ENCODE data around the gene TNNI3. TPM values are rescaled to one million over a fixed set of nuclear protein-coding genes. Genes with fewer than 3 reads are reported as not detected.
A peak's percentile ranks its signal among the peaks of the same experiment; 100 is the strongest.

TNNI3 gene
- total RNA-seq, 4 donors from 2014 or later: not detected

GRCh38 chr19:55197528-55197927 is 40.0 kb upstream of the TNNI3 start:
- no peak for DNase-seq (ENCODE audit: low spot score in 2 of 2)
- Histone ChIP-seq H3K9me3 (no peaks in the 10 kb centered on the region), H3K36me3 (no peaks in the 10 kb centered on the region), H3K27ac (no peak overlapping the region), H3K4me3 (no peak overlapping the region), H3K4me1 (no peaks in the 10 kb centered on the region), H3K27me3 (peaks cover 0 to 5% of the 10 kb centered on the region in 2 donors)
- TF ChIP-seq EP300 (IDR thresholded peaks at IDR 0.05) (no peak), POLR2A (IDR thresholded peaks at IDR 0.05) (no peak), CTCF (IDR thresholded peaks at IDR 0.05) (no peak)
- WGBS, 2 donors: 57 to 67% methylated on average over 4 of the region's 4 CpGs

- Histone ChIP-seq H3K4me3 (no peak overlapping the region), H3K27me3 (peaks cover 0 to 5% of the 10 kb centered on the region in 2 donors), H3K9me3 (no peaks in the 10 kb centered on the region), H3K27ac (no peak overlapping the region), H3K36me3 (no peaks in the 10 kb centered on the region), H3K4me1 (no peaks in the 10 kb centered on the region)
- no peak for DNase-seq (ENCODE audit: low spot score in 2 of 2)
- WGBS, 2 donors: 89 to 90% methylated on average over 9 to 10 of the region's 10 CpGs
- no peak for TF ChIP-seq POLR2A (IDR thresholded peaks at IDR 0.05)
- TF ChIP-seq EP300 (IDR thresholded peaks at IDR 0.05): no peak
- no peak for TF ChIP-seq CTCF (IDR thresholded peaks at IDR 0.05)
Measured at GRCh38 chr19:55196803-55197202, 39.3 kb upstream of the TNNI3 start.

- 69 to 79% methylated on average over 12 of the region's 12 CpGs for WGBS, 2 donors
- no peaks in the 10 kb centered on the region for H3K36me3 ChIP-seq
- TF ChIP-seq EP300 (IDR thresholded peaks at IDR 0.05) (no peak), CTCF (IDR thresholded peaks at IDR 0.05) (no peak), POLR2A (IDR thresholded peaks at IDR 0.05) (no peak)
- no peak overlapping the region for H3K27ac ChIP-seq
- H3K27me3 ChIP-seq: peaks cover 0 to 5% of the 10 kb centered on the region in 2 donors
- H3K4me3 ChIP-seq: no peak overlapping the region
- H3K4me1 ChIP-seq: no peaks in the 10 kb centered on the region
- no peak for DNase-seq (ENCODE audit: low spot score in 2 of 2)
- H3K9me3 ChIP-seq: no peaks in the 10 kb centered on the region
Measured at GRCh38 chr19:55193481-55193880, 35.9 kb upstream of the TNNI3 start.

- H3K27ac ChIP-seq: peak overlapping the region in 1 of 4 donors; percentile 13
- no peak for DNase-seq (ENCODE audit: low spot score in 2 of 2)
- H3K36me3 ChIP-seq: no peaks in the 10 kb centered on the region
- peaks cover 0 to 5% of the 10 kb centered on the region in 2 donors for H3K27me3 ChIP-seq
- TF ChIP-seq POLR2A (IDR thresholded peaks at IDR 0.05) (no peak), EP300 (IDR thresholded peaks at IDR 0.05) (peak in 1 of 2 donors; percentile 13)
- no peaks in the 10 kb centered on the region for H3K4me1 ChIP-seq
- H3K9me3 ChIP-seq: no peaks in the 10 kb centered on the region
- 50 to 59% methylated on average over 15 of the region's 15 CpGs for WGBS, 2 donors
- H3K4me3 ChIP-seq: no peak overlapping the region
Measured at GRCh38 chr19:55189403-55189835, 31.9 kb upstream of the TNNI3 start.

GRCh38 chr19:55188625-55189024 is 31.1 kb upstream of the TNNI3 start:
- TF ChIP-seq POLR2A (IDR thresholded peaks at IDR 0.05): no peak
- no peak for DNase-seq (ENCODE audit: low spot score in 2 of 2)
- Histone ChIP-seq H3K27me3 (peaks cover 0 to 5% of the 10 kb centered on the region in 2 donors), H3K27ac (no peak overlapping the region), H3K4me3 (no peak overlapping the region), H3K36me3 (no peaks in the 10 kb centered on the region), H3K4me1 (no peaks in the 10 kb centered on the region), H3K9me3 (no peaks in the 10 kb centered on the region)
- WGBS, 2 donors: 53 to 63% methylated on average over 8 of the region's 8 CpGs

GRCh38 chr19:55186080-55186479 is 28.5 kb upstream of the TNNI3 start:
- Histone ChIP-seq H3K4me3 (no peak overlapping the region), H3K27ac (no peak overlapping the region), H3K36me3 (no peaks in the 10 kb centered on the region), H3K9me3 (no peaks in the 10 kb centered on the region), H3K4me1 (no peaks in the 10 kb centered on the region), H3K27me3 (peaks cover 0 to 15% of the 10 kb centered on the region in 2 donors)
- TF ChIP-seq POLR2A (IDR thresholded peaks at IDR 0.05): no peak
- TF ChIP-seq EP300 (IDR thresholded peaks at IDR 0.05): no peak
- no peak for TF ChIP-seq CTCF (IDR thresholded peaks at IDR 0.05)
- DNase-seq (ENCODE audit: low spot score in 2 of 2): no peak
- 75 to 79% methylated on average over 5 to 12 of the region's 12 CpGs for WGBS, 2 donors
